K562 (cell line): ENCODE measurements around the gene BRWD1. TPM values are rescaled to one million over a fixed set of nuclear protein-coding genes. Genes with fewer than 3 reads are reported as not detected.

Source experiments
- CCAR2 ChIP-seq: fragments of 200-400 bp; formaldehyde crosslinking; IDR thresholded peaks from 2 replicates; pipeline ENCODE4 v1.6.1; 2017; ENCODE audit warnings: mild to moderate bottlenecking, low read depth, low read length
- CSDE1 ChIP-seq, 2 experiments: fragments of 450-650 bp; IDR thresholded peaks; 2 replicates each; pipeline ENCODE4 v1.6.1; 2016; ENCODE audit warnings: mild to moderate bottlenecking in 1 of 2
- DEAF1 ChIP-seq: fragments of 450-650 bp; formaldehyde crosslinking; IDR thresholded peaks from 2 replicates; pipeline ENCODE4 v1.4.0; 2020; ENCODE audit warnings: mild to moderate bottlenecking, moderate library complexity
- HDAC1 ChIP-seq, 2 experiments: fragments of 450-650 bp; IDR thresholded peaks; 2 replicates each; pipeline ENCODE4 v1.6.1; 2016 to 2017; ENCODE audit warnings: inconsistent platforms in 1 of 2, mild to moderate bottlenecking in 1 of 2, moderate library complexity in 1 of 2
- ID3 ChIP-seq, 2 experiments: fragments of 250-450 bp in 1 of 2; fragments of 450-650 bp in 1 of 2; sonication (Bioruptor Pico) in 1 of 2; IDR thresholded peaks; 2 replicates each; pipeline versions ENCODE4 v1.6.1 to v1.8.0; 2016 to 2021; ENCODE audit warnings: mild to moderate bottlenecking in 2 of 2, moderate library complexity in 2 of 2, missing compliant biosample characterization in 1 of 2, missing genetic modification characterization in 1 of 2
- MAX ChIP-seq: sonication (generic); formaldehyde crosslinking; IDR thresholded peaks from 2 replicates; pipeline ENCODE4 v1.9.0; 2022; ENCODE audit warnings: mild to moderate bottlenecking, missing genetic modification reagents
- NR4A1 ChIP-seq, 2 experiments: fragments of 250-450 bp in 1 of 2; fragments of 450-650 bp in 1 of 2; sonication (Bioruptor Pico) in 1 of 2; IDR thresholded peaks; 2 replicates each; pipeline versions ENCODE4 v1.4.0 to v1.6.1; 2016 to 2020; ENCODE audit warnings: mild to moderate bottlenecking in 2 of 2, missing compliant biosample characterization in 1 of 2, missing genetic modification characterization in 1 of 2, moderate library complexity in 1 of 2
- NRF1 ChIP-seq, 2 experiments: fragments of 450-650 bp; IDR thresholded peaks in 1 of 2; conservative IDR thresholded peaks in 1 of 2; 2 replicates each; pipeline ENCODE4 v1.6.1; 2014; ENCODE audit warnings: mild to moderate bottlenecking in 2 of 2
- OTX1 ChIP-seq: fragments of 450-650 bp; formaldehyde crosslinking; IDR thresholded peaks from 2 replicates; pipeline ENCODE4 v1.4.0; 2022; ENCODE audit warnings: mild to moderate bottlenecking
- SMAD1 ChIP-seq: fragments of 150-350 bp; IDR thresholded peaks from 2 replicates; pipeline ENCODE4 v1.6.1; 2014; ENCODE audit warnings: low read length, low read depth; ENCODE audit not compliant: partially characterized antibody
- SRSF3 ChIP-seq: fragments of 200-400 bp; formaldehyde crosslinking; IDR thresholded peaks from 2 replicates; pipeline ENCODE4 v1.6.1; 2016; ENCODE audit warnings: mild to moderate bottlenecking, low read length, moderate library complexity; ENCODE audit not compliant: insufficient read depth
- TCF7 ChIP-seq: sonication (generic); IDR thresholded peaks from 2 replicates; pipeline ENCODE4 v1.6.1; 2016; ENCODE audit warnings: antibody characterized with exemption, borderline replicate concordance
- TRIM25 ChIP-seq: fragments of 450-650 bp; IDR thresholded peaks from 2 replicates; pipeline ENCODE4 v1.7.0; 2016; ENCODE audit warnings: borderline replicate concordance
- ZBTB17 ChIP-seq: fragments of 450-650 bp; formaldehyde crosslinking; IDR thresholded peaks from 2 replicates; pipeline ENCODE4 v1.4.0; 2020; ENCODE audit warnings: mild to moderate bottlenecking
- ZFP36 ChIP-seq: fragments of 150-350 bp; IDR thresholded peaks from 2 replicates; pipeline ENCODE4 v1.6.1; 2018; ENCODE audit warnings: low read length, low read depth; ENCODE audit not compliant: partially characterized antibody
- ZNF639 ChIP-seq, 2 experiments: fragments of 200-800 bp in 1 of 2; sonication (Bioruptor generic) in 1 of 2; sonication (generic) in 1 of 2; formaldehyde crosslinking in 1 of 2; IDR thresholded peaks in 1 of 2; conservative IDR thresholded peaks in 1 of 2; 2 replicates each; pipeline versions ENCODE4 v1.5.0 to v1.6.1; 2016 to 2020; ENCODE audit warnings: missing compliant biosample characterization in 1 of 2, missing genetic modification characterization in 1 of 2, missing genetic modification reagents in 1 of 2
- ZNF740 ChIP-seq, 3 experiments: fragments of 200-800 bp in 1 of 3; sonication (Bioruptor generic) in 1 of 3; sonication (generic) in 1 of 3; formaldehyde crosslinking in 1 of 3; IDR thresholded peaks; 2 replicates each; pipeline versions ENCODE4 v1.6.1 to v1.8.0; 2016 to 2022; ENCODE audit warnings: mild to moderate bottlenecking in 2 of 3, missing compliant biosample characterization in 2 of 3, missing genetic modification characterization in 2 of 3, missing genetic modification reagents in 1 of 3
- polyA plus RNA-seq, 8 experiments: library from polyadenylated mRNA; depleted of rRNA in 4 of 8; stranded (reverse) in 5 of 8; unstranded in 3 of 8; fragments of >200 nt; fragmentation: Nextera tagmentation in 2 of 8; fragmentation: Illumina TruSeq in 1 of 8; extraction: Ambion mirVana in 2 of 8; extraction: Trizol in 1 of 8; gene quantifications; 2 replicates each; pipeline versions ENCODE4 v1.2.1 to v1.2.3, GENCODE V29; 2011 to 2014; ENCODE audit warnings: inconsistent platforms in 1 of 8, missing spikeins in 1 of 8
- total RNA-seq, 7 experiments: library from RNA; depleted of rRNA in 6 of 7; stranded (reverse); fragments of >200 nt in 6 of 7; fragmentation: Illumina TruSeq in 2 of 7; extraction: Trizol in 2 of 7; gene quantifications; 2 replicates each; pipeline versions ENCODE4 v1.2.1 to v1.2.3, GENCODE V29; 2011 to 2021; ENCODE audit warnings: low replicate concordance in 1 of 7

Gene BRWD1
- total and polyA plus RNA-seq, 9 of the 15 experiments (the other 6 are each of a cell fraction or from before 2014, with no cell fraction given) = 10.1 to 60.2 (median 34.1) TPM

GRCh38 chr21:39349211-39350093 is 36.0 kb upstream of the BRWD1 start (continued):
- peak; percentile 85 for TF ChIP-seq ZNF740 (CRISPR knock-in tag; IDR thresholded peaks at IDR 0.05)
- peak in 1 of 2 experiments; percentile 57; a peak in 1 of 4 replicates for TF ChIP-seq ZNF740 (tag; IDR thresholded peaks at IDR 0.05)
- TF ChIP-seq OTX1 = peak; percentile 73
- TF ChIP-seq SMAD1 = peak; percentile 62
- no peak for TF ChIP-seq ID3 (CRISPR knock-in tag; IDR thresholded peaks at IDR 0.05)
- peak; percentile 81; the same call in 1 of the 2 replicates for TF ChIP-seq ID3 (tag; IDR thresholded peaks at IDR 0.05)
- 0 out of 2 replicates have a peak, but pooled peaks have one; percentile 25 for TF ChIP-seq TRIM25
- no peak for TF ChIP-seq CCAR2
- no peak for TF ChIP-seq ZFP36
- TF ChIP-seq SRSF3 = no peak
- no peak for TF ChIP-seq CSDE1 (IDR thresholded peaks at IDR 0.05)
- TF ChIP-seq NRF1 (conservative IDR thresholded peaks at IDR 0.05 in 1 of 2, IDR thresholded peaks at IDR 0.05 in 1 of 2) = peak; percentile 97 to 98
- TF ChIP-seq ZBTB17 (CRISPR knock-in tag) = 0 out of 2 replicates have a peak, but pooled peaks have one; percentile 18
- TF ChIP-seq DEAF1 = 0 out of 2 replicates have a peak, but pooled peaks have one; percentile 18
- TF ChIP-seq MAX (CRISPR knock-in tag) = peak; percentile 62
- no peak; the same call in 1 of the 2 replicates for TF ChIP-seq TCF7
- TF ChIP-seq HDAC1 (IDR thresholded peaks at IDR 0.05) = peak in 1 of 2 experiments; percentile 79; a peak in 2 of 4 replicates
- peak in 1 of 2 experiments; percentile 91; a peak in 2 of 4 replicates for TF ChIP-seq ZNF639 (CRISPR knock-in tag; conservative IDR thresholded peaks at IDR 0.05 in 1 of 2, IDR thresholded peaks at IDR 0.05 in 1 of 2)
- TF ChIP-seq NR4A1 (CRISPR knock-in tag; IDR thresholded peaks at IDR 0.05) = 0 out of 2 replicates have a peak, but pooled peaks have one; percentile 11
- TF ChIP-seq NR4A1 (tag; IDR thresholded peaks at IDR 0.05) = no peak
